Endodermal cell (in vitro differentiated cells): ENCODE data around the gene LRIT3. TPM values are rescaled to one million over a fixed set of nuclear protein-coding genes. Genes with fewer than 3 reads are reported as not detected.

Experiments used
- DNase-seq: peaks from one replicate; pipeline ENCODE4 v3.0.0-alpha.2; 2017
- H3K27ac ChIP-seq: 2 replicates; pipeline ENCODE4 v1.5.1; 2013; ENCODE audit warnings: mild to moderate bottlenecking, low read depth, low read length, moderate library complexity
- H3K27me3 ChIP-seq: 2 replicates; pipeline ENCODE4 v1.6.1; 2013; ENCODE audit warnings: mild to moderate bottlenecking, low read length, moderate library complexity; ENCODE audit not compliant: insufficient read depth, control insufficient read depth, poor library complexity, severe bottlenecking
- H3K36me3 ChIP-seq: 2 replicates; pipeline ENCODE4 v1.7.0; 2013; ENCODE audit warnings: mild to moderate bottlenecking, low read length, moderate library complexity; ENCODE audit not compliant: control insufficient read depth, insufficient read depth
- H3K4me1 ChIP-seq: one replicate; pipeline ENCODE4 v1.7.0; 2013; ENCODE audit warnings: low read length; ENCODE audit not compliant: control insufficient read depth, insufficient read depth
- H3K4me3 ChIP-seq: 2 replicates; pipeline ENCODE4 v1.5.1; 2013; ENCODE audit warnings: mild to moderate bottlenecking, low read length, moderate library complexity
- H3K9ac ChIP-seq: 2 replicates; pipeline ENCODE4 v1.6.1; 2013; ENCODE audit warnings: mild to moderate bottlenecking, low read length, moderate library complexity; ENCODE audit not compliant: poor library complexity, severe bottlenecking; ENCODE audit errors: extremely low read depth
- H3K9me3 ChIP-seq: 2 replicates; pipeline ENCODE4 v1.6.1; 2013; ENCODE audit warnings: mild to moderate bottlenecking, low read length, moderate library complexity; ENCODE audit not compliant: control insufficient read depth
- H3K27ac Mint-ChIP-seq: 2 replicates; pipeline ENCODE4 v1.8.0; 2020; ENCODE audit warnings: mixed read lengths
- H3K27me3 Mint-ChIP-seq: 2 replicates; pipeline ENCODE4 v1.8.0; 2021; ENCODE audit warnings: mild to moderate bottlenecking, mixed read lengths; ENCODE audit not compliant: insufficient read depth
- H3K36me3 Mint-ChIP-seq: 2 replicates; pipeline ENCODE4 v1.8.0; 2020; ENCODE audit warnings: low read depth, mixed read lengths
- H3K4me1 Mint-ChIP-seq: 2 replicates; pipeline ENCODE4 v1.8.0; 2020; ENCODE audit warnings: mixed read lengths
- H3K4me3 Mint-ChIP-seq: 2 replicates; pipeline ENCODE4 v1.8.0; 2020; ENCODE audit warnings: mild to moderate bottlenecking, moderate library complexity, mixed read lengths
- H3K9me3 Mint-ChIP-seq: 2 replicates; pipeline ENCODE4 v1.8.0; 2020; ENCODE audit warnings: mild to moderate bottlenecking, mixed read lengths
- WGBS, 2 experiments: methylation state at CpG; one replicate each; pipeline versions ENCODE4 v1.1.5 to v1.1.7; 2013; ENCODE audit warnings: missing lambda C conversion rate in 2 of 2, mixed read lengths in 1 of 2; ENCODE audit not compliant: insufficient coverage in 1 of 2, insufficient read length in 1 of 2; 5-methylcytosine and 5-hydroxymethylcytosine counted together
- total RNA-seq, 2 donors: library from RNA; stranded (reverse); fragmentation: NEBNext Ultra II Directional in 1 of 2; extraction: Animal tissue kit (Norgen Biotek cat#: 25700) in 1 of 2; gene quantifications; 2 replicates in 1 of 2; 3 replicates in 1 of 2; pipeline ENCODE4 v1.2.1, GENCODE V29; 2021
- TF ChIP-seq, protein P1 (sequence below): fragments of 200-600 bp; sonication (generic); conservative IDR thresholded peaks from 2 replicates; pipeline ENCODE4 v1.5.0; 2021; ENCODE audit warnings: antibody characterized with exemption, mild to moderate bottlenecking

LRIT3 gene
- total RNA-seq, 2 donors from 2014 or later: 1.5 to 3.1 TPM

DNA sequence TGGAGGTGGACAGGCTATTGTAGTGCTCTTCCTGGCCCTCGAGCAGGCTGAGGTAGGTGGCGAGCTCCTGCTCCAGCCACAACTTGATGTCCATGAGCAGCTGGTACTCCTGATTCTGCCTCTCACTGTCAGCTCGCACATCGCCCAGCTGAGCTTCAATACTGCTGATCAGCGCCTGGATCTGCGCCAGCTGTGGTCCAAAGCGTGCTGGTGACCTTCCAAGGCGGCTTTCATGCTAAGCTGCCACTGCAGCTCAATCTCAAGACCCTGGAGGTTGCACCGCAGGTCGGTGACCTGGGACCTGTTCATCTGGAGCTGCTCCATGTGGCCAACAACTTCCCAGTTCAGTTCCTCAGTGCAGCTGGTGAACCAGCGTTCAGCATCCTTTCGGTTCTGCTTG lies 31.2 kb downstream of the LRIT3 start:
- Histone ChIP-seq H3K36me3 (no peaks in the 10 kb centered on the region), H3K27me3 (no peaks in the 10 kb centered on the region), H3K4me1 (no peaks in the 10 kb centered on the region), H3K27ac (no peak overlapping the region), H3K9ac (no peak overlapping the region), H3K4me3 (no peak overlapping the region), H3K9me3 (no peaks in the 10 kb centered on the region)
- Mint-ChIP-seq H3K9me3 (no peaks in the 10 kb centered on the region), H3K27me3 (peaks cover 1% of the 10 kb centered on the region), H3K4me1 (no peaks in the 10 kb centered on the region), H3K4me3 (no peak overlapping the region), H3K27ac (no peak overlapping the region), H3K36me3 (no peaks in the 10 kb centered on the region)
- no peak for DNase-seq
- WGBS, 2 experiments: 87 to 89% methylated on average over 9 to 12 of the region's 12 CpGs
- TF ChIP-seq, protein P1, sequence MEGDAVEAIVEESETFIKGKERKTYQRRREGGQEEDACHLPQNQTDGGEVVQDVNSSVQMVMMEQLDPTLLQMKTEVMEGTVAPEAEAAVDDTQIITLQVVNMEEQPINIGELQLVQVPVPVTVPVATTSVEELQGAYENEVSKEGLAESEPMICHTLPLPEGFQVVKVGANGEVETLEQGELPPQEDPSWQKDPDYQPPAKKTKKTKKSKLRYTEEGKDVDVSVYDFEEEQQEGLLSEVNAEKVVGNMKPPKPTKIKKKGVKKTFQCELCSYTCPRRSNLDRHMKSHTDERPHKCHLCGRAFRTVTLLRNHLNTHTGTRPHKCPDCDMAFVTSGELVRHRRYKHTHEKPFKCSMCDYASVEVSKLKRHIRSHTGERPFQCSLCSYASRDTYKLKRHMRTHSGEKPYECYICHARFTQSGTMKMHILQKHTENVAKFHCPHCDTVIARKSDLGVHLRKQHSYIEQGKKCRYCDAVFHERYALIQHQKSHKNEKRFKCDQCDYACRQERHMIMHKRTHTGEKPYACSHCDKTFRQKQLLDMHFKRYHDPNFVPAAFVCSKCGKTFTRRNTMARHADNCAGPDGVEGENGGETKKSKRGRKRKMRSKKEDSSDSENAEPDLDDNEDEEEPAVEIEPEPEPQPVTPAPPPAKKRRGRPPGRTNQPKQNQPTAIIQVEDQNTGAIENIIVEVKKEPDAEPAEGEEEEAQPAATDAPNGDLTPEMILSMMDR: no peak

DNA sequence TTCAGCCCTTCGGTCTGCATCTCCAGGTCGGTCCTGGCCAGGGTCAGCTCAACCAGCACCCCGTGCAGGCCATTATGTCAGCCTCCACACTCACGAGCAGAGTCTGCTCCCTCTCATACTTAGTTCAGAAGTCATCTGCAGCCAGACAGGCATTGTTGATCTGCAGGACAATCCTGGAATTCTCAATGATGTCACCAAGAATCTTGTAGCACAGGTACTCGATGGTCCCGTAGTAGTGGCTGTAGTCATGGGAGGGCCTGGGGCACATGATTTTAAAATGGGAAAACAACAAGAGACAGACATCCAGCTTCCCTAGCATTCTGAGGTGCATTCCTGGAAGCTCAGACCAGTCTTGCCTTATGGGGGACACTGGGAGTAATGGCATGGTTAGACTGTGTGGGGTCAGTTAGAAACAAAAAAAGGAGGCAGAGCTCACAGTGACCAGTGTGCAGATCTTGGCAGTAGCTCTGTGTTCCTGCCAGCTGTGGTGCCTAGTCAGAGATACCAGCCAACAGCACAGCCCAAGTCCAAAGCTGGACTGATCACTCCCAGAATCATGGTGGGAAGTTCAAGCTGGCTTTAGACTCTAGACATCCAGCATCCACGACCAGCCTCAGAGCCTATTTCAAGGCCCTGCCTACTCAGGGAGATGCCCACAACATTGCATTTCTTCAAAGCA lies 31.9 kb downstream of the LRIT3 start:
- 93% methylated on average over 7 of the region's 7 CpGs for WGBS, 2 experiments

DNA sequence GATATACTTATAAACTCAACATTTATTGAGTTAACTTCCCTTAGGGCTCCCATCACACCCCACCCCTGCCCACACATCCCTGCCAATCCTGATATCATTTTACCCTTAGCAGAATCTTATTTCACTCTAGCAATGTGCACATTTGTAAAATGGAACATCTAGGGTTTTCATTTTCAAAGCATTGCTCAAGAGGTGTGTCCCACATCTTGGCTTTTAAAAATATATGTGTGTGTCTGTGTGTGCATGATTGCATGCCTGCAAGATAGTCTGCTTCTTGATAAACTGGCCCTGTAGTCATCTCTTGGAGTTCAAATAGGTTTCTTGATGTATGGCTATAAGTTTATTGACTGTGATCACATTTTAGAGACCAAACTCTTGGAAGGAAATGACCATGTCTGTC lies 38.4 kb downstream of the LRIT3 start:
- Histone ChIP-seq H3K9ac (no peak overlapping the region), H3K36me3 (no peaks in the 10 kb centered on the region), H3K27me3 (no peaks in the 10 kb centered on the region), H3K9me3 (no peaks in the 10 kb centered on the region), H3K4me1 (no peaks in the 10 kb centered on the region), H3K27ac (no peak overlapping the region), H3K4me3 (no peak overlapping the region)
- H3K27ac Mint-ChIP-seq: no peak overlapping the region
- no peaks in the 10 kb centered on the region for H3K36me3 Mint-ChIP-seq
- no peaks in the 10 kb centered on the region for H3K27me3 Mint-ChIP-seq
- no peaks in the 10 kb centered on the region for H3K4me1 Mint-ChIP-seq
- TF ChIP-seq, protein P1: no peak
- H3K9me3 Mint-ChIP-seq: no peaks in the 10 kb centered on the region
- no peak for DNase-seq
- no peak overlapping the region for H3K4me3 Mint-ChIP-seq

More for the DNA sequence above, 31.9 kb downstream of the LRIT3 start:
- Mint-ChIP-seq H3K4me3 (no peak overlapping the region), H3K4me1 (no peaks in the 10 kb centered on the region), H3K9me3 (no peaks in the 10 kb centered on the region), H3K27ac (no peak overlapping the region), H3K36me3 (no peaks in the 10 kb centered on the region), H3K27me3 (peaks cover 1% of the 10 kb centered on the region)
- Histone ChIP-seq H3K27me3 (no peaks in the 10 kb centered on the region), H3K4me3 (no peak overlapping the region), H3K9ac (no peak overlapping the region), H3K4me1 (no peaks in the 10 kb centered on the region), H3K27ac (no peak overlapping the region), H3K36me3 (no peaks in the 10 kb centered on the region), H3K9me3 (no peaks in the 10 kb centered on the region)
- TF ChIP-seq, protein P1: no peak
- no peak for DNase-seq
